Measurements from ENCODE around the gene SMAP1.

The SMAP1 gene

DNA sequence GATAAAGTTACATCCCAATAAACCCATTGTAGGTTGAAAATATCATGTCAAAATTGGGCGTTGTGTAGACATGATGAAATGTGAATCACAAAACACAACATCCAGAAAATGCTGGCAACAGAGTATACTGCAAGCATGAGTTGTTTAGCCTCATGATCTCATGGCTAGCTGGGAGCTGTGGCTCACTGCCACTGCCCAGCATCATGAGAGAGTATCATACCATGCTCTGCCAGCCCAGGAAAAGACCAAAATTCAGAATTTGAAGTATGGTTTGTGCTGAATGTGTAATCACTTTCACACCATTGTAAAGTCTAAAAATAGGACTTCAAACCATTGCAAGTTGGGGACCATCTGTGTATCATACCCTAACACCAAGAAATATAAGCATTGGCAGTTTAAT lies 45.2 kb upstream of the SMAP1 start:
- Histone ChIP-seq H3K4me1 (ENCODE audit: control insufficient read depth, insufficient read depth, low read length) (no peaks in the 10 kb centered on the region), H3K36me3 (ENCODE audit: control insufficient read depth in 2 of 2, insufficient read depth in 1 of 2, low read length in 2 of 2) (no peaks in the 10 kb centered on the region), H3K9me3 (ENCODE audit: control insufficient read depth, insufficient read depth, low read depth, low read length) (no peaks in the 10 kb centered on the region), H3K4me3 (ENCODE audit: low read depth, low read length) (no peak overlapping the region), H3K27ac (ENCODE audit: extremely low read depth, low read depth, low read length) (no peak overlapping the region)
- POLR2A ChIA-PET: no interaction called here
- TF ChIP-seq ZSCAN23 (tag by site-specific recombination; IDR thresholded peaks at IDR 0.05): no peak
- no peak for TF ChIP-seq ZNF513 (tag by site-specific recombination; IDR thresholded peaks at IDR 0.05)
- no peak for TF ChIP-seq ZBTB17 (tag by site-specific recombination; IDR thresholded peaks at IDR 0.05)
- no peak for TF ChIP-seq ZNF266 (tag by site-specific recombination; IDR thresholded peaks at IDR 0.05; ENCODE audit: low read depth)
- no peak for TF ChIP-seq KLF16 (tag by site-specific recombination; IDR thresholded peaks at IDR 0.05)
- no peak for TF ChIP-seq ZNF585B (tag by site-specific recombination; IDR thresholded peaks at IDR 0.05)
- CTCF ChIA-PET: no interaction called here

GRCh38 chr6:70625436-70625835 lies 42.2 kb upstream of the SMAP1 start:
- ChIA-PET CTCF (interaction anchor here (0.6 kb wide), 2 partner anchors 8 to 39 kb away, joined by 3 read pairs; no protein-coding TSS in a partner anchor), POLR2A (no interaction called here)
- no peak overlapping the region for H3K27ac ChIP-seq (ENCODE audit: extremely low read depth, low read depth, low read length)
- H3K9me3 ChIP-seq (ENCODE audit: control insufficient read depth, insufficient read depth, low read depth, low read length): no peaks in the 10 kb centered on the region
- H3K36me3 ChIP-seq (ENCODE audit: control insufficient read depth in 2 of 2, insufficient read depth in 1 of 2, low read length in 2 of 2): no peaks in the 10 kb centered on the region
- no peak overlapping the region for H3K4me3 ChIP-seq (ENCODE audit: low read depth, low read length)
- no peaks in the 10 kb centered on the region for H3K4me1 ChIP-seq (ENCODE audit: control insufficient read depth, insufficient read depth, low read length)
- no peak for TF ChIP-seq ZNF488 (tag by site-specific recombination; IDR thresholded peaks at IDR 0.05)

DNA sequence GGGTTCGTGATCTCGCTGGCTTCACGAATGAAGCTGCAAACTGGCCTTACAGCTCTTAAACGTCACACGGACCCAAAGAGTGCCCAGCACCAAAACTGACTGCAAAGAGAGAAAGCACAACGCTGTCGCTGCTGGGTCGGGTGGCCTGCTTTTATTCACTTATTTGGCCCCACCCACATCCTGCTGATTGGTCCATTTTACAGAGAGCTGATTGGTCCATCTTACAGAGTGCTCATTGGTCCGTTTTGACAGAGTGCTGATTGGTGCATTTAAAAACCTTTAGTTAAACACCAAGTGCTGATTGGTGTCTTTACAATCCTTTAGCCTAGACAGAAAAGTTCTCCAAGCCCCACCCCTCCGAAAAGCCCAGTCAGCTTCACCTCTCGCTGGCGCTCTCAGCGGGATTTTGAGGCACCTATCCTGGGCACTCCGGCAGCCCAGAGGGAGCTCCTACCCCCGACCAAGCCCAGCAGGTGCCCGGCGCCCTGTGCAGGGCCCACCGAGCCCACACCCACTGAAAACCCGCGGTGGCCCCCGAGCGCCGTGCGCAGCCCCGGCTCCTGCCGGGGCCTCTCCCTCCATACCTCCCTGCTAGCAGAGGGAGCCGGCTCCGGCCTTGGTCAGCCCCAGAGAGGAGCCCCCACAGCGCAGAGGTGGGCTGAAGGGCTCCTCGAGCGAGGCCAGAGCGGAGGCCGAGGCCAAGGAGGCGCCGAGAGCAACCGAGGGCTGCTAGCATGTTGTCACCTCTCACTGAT lies 40.0 kb upstream of the SMAP1 start:
- H3K9me3 ChIP-seq (ENCODE audit: control insufficient read depth, insufficient read depth, low read depth, low read length): no peaks in the 10 kb centered on the region
- ChIA-PET POLR2A (interaction anchor here (0.6 kb wide), 1 partner anchor 9 kb away, joined by 7 read pairs; no protein-coding TSS in a partner anchor), CTCF (interaction anchor here (0.7 kb wide), 1 partner anchor 256 kb away, joined by 3 read pairs; no protein-coding TSS in a partner anchor)
- no peak overlapping the region for H3K27ac ChIP-seq (ENCODE audit: extremely low read depth, low read depth, low read length)
- H3K4me3 ChIP-seq (ENCODE audit: low read depth, low read length): no peak overlapping the region
- no peaks in the 10 kb centered on the region for H3K4me1 ChIP-seq (ENCODE audit: control insufficient read depth, insufficient read depth, low read length)
- no peaks in the 10 kb centered on the region for H3K36me3 ChIP-seq (ENCODE audit: control insufficient read depth in 2 of 2, insufficient read depth in 1 of 2, low read length in 2 of 2)
- no peak for TF ChIP-seq ZNF266 (tag by site-specific recombination; IDR thresholded peaks at IDR 0.05; ENCODE audit: low read depth)
- TF ChIP-seq, protein P1, sequence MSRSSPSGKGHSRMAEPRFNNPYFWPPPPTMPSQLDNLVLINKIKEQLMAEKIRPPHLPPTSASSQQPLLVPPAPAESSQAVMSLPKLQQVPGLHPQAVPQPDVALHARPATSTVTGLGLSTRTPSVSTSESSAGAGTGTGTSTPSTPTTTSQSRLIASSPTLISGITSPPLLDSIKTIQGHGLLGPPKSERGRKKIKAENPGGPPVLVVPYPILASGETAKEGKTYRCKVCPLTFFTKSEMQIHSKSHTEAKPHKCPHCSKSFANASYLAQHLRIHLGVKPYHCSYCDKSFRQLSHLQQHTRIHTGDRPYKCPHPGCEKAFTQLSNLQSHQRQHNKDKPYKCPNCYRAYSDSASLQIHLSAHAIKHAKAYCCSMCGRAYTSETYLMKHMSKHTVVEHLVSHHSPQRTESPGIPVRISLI (tag by site-specific recombination; IDR thresholded peaks at IDR 0.05): no peak
- TF ChIP-seq ZNF704 (tag by site-specific recombination; IDR thresholded peaks at IDR 0.05): no peak
- no peak for TF ChIP-seq ZNF423 (tag by site-specific recombination; IDR thresholded peaks at IDR 0.05)
- no peak for TF ChIP-seq RBAK (tag by site-specific recombination; IDR thresholded peaks at IDR 0.05)
- TF ChIP-seq MYNN (tag by site-specific recombination; IDR thresholded peaks at IDR 0.05; ENCODE audit: borderline replicate concordance): no peak
- no peak for TF ChIP-seq ZNF560 (tag by site-specific recombination; IDR thresholded peaks at IDR 0.05; ENCODE audit: borderline replicate concordance)
- TF ChIP-seq ZNF701 (tag by site-specific recombination; IDR thresholded peaks at IDR 0.05): no peak
- TF ChIP-seq ZNF354C (tag by site-specific recombination; IDR thresholded peaks at IDR 0.05; ENCODE audit: borderline replicate concordance, low read depth): no peak
- TF ChIP-seq ZNF214 (tag by site-specific recombination; IDR thresholded peaks at IDR 0.05; ENCODE audit: borderline replicate concordance): no peak
- no peak for TF ChIP-seq ZNF174 (tag by site-specific recombination; IDR thresholded peaks at IDR 0.05)
- no peak for TF ChIP-seq ZNF473 (tag by site-specific recombination; IDR thresholded peaks at IDR 0.05)
- TF ChIP-seq CTCF (tag by site-specific recombination; IDR thresholded peaks at IDR 0.05): no peak
